HG02885 (cell line): ENCODE measurements around the gene CIDEB.
A peak's percentile ranks its signal among the peaks of the same experiment; 100 is the strongest.

Experiments
- ATAC-seq: cut with Tn5 transposase; IDR thresholded peaks from one replicate; pipeline ENCODE4 v1.9.1; 2021; ENCODE audit warnings: mild to moderate bottlenecking; ENCODE audit not compliant: unreplicated experiment, poor library complexity

CIDEB gene

DNA sequence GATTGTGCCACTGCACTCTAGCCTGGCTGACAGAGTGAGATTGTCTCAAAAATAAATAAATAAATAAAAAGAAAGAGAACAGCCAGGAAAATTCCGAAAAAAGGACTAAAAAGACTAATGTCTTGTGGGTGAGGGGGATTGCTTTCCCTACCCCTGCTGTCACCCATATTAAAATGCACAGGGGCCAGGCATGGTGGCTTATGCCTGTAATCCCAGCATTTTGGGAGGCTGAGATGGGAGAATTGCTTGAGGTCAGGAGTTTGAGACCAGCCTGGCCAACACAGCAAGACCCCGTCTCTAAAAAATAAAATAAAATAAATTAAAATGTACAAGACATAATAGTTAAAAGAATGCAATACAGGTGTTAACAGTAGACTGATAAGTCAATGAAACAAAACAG is 14.3 kb downstream of the CIDEB start:
- no peak for ATAC-seq

DNA sequence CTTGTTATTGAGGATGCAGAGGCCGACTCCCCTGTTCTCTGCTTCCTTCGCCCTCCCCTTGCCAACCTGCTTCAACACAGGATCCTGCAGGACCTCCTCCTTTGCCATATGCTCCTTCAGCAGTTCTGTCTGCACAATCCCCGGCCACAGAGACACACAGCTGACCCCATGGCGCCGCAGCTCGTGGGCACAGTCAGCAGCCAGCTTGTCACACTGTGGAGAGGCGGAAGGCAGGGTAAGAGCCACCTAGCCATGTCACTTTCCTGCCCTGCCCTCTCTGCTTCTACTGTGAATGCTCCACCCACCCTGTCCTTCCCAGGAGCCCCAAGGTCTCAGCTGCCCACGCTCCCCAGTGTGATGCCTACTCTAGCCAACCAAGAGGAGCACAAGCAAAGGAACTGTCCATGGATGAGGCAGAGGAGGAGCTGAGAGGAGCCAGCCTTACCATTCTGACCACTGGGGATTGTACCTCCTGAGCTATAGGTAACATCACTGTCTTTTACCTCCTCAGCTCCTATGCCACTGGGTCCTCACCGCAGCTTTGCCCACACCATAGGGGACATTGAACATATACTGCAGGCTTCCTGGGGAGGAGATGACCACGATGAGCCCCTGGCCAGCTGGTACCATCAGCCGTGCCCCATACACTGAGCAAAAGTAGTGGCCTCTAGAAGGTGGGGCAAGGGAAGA is 15.5 kb downstream of the CIDEB start:
- ATAC-seq: no peak

DNA sequence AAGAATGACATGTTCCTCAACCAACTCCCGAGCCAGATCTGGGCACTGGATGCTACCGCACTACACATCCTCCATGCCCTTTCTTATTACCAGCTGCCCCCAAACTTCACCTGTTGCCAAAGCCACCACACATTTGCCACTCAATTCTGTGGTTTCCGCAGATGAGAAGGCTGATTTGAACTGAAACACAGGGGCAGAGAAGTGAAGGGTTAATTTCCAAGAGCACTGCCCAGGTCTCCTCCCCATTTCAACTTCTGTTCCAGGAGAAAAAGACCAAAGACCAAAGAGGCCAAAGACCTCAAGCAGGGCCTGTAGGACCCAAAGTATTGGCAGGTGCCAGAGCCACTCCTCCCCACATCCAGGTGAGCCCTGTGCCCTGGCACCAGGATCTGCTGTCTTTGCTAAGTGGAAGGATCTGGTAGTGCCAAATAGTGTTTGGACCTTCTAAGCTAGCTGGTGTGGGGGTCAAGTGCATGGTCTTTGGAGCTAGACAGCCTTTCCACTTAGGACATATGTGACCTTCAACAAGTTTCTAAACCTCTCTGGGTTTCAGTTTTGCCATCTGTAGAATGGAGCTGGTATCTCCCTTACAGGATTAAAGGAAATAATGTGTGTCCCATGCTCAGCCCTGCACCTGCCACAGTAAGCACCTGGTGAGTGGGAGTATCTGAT is 16.2 kb downstream of the CIDEB start:
- ATAC-seq: no peak

DNA sequence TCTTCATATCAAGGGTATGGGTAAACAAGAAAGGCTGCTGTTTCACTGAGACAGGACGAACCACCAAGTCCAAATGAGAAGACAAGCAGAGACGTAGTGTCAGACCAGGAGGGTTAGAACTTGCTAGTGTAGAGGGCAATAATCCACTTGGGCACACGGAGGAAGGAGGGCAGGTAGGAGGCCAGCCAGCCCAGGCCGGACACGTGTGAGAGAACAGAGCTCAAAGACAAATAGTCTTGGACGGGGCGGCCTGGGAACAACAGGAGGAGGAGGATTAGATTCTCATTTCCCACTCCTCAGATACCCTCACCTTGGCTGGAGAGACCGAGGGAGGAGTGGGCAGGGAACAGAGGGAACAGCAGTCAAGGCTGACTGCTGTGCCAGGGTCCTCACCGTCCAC is 17.0 kb downstream of the CIDEB start:
- no peak for ATAC-seq

DNA sequence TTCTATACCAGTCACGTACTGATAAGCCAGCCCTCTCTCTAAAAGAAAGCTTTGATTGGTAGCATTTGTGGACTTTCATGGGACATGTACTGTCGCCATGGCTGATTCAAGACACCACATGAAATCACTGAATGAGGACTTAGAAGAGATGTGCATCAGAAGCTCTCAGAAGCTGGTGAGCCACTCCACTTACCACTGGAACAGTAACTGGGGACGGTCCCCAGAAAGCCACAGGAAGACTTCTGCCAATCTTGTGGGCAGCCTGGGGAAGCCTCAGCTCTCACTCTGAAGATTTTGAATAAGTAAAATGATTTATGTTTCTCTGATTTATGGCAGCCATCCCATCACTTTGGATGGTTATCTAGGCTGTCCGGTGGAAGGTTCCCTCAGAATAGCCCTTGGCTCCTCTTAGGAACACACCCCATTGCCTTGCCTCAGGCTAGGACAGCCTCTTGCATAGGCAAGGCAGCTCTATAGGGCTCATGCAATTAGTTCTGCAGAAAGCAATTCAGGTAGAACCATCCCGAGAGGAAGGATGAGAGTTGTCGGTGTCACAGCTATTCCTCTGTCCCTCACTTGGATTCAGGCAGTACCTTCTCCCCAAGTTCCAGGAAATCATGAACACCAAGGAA is 18.0 kb downstream of the CIDEB start:
- peak; percentile 85 for ATAC-seq

DNA sequence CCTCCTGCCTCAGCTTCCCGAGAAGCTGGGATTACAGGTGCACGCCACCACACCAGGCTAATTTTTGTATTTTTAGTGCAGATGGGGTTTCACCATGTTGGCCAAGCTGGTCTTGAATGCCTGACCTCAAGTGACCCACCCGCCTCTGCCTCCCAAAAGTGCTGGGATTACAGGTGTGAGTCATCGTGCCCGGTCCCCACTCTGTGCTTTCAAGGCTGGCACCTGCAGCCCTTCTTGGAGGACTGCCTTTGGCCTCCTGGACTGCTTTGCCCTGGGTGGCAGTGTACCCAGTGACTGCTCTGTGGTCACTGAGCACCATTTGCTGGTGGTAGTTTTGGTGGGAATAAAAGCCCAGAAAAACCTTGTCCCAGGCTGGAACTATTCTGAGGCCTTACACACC is 20.8 kb downstream of the CIDEB start:
- no peak for ATAC-seq

DNA sequence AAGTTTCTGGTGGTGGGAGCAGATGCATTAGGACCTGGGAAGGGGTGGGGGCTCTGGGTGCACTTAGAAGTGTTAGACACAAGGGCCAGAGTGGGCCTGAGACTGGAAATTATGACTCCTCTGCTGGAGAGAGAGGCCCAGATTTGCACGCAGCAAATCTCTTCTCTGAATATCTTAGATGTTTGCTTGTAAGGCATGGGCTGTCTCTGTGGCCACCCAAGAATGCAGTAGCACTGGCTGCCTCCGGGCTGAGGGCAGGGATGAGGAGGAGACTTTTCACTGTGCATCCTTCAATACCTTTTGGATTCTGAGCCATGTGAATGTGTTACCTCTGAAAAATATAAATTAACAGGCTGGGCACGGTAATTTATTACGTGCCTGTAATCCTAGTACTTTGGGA is 22.4 kb downstream of the CIDEB start:
- ATAC-seq: no peak

DNA sequence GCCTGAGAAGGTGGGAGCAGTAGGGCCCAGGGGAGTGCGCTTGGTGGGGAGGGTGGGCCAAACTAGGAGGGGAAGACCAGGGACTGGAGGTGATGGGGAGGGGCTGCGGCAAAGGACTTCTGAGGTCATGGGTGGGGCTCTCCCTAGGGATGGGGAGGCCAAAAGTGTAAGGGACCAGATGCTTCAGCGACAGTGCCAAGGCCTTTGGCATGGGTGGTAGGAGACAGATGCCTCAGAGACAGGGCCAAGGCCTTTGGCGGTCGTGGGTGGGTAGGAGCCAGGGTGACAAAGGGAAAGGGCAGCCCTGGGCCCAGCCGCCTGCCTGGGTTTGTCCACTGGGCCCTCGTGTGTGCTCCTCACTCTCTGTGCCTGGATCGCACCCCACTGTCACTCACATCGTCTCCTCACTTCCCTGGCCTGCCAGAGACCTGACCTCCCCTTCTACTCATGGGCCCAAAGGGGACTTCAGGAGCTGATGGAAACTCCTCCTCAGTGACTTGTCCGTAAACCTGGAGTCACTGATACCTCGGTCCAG is 23.2 kb downstream of the CIDEB start:
- no peak for ATAC-seq

DNA sequence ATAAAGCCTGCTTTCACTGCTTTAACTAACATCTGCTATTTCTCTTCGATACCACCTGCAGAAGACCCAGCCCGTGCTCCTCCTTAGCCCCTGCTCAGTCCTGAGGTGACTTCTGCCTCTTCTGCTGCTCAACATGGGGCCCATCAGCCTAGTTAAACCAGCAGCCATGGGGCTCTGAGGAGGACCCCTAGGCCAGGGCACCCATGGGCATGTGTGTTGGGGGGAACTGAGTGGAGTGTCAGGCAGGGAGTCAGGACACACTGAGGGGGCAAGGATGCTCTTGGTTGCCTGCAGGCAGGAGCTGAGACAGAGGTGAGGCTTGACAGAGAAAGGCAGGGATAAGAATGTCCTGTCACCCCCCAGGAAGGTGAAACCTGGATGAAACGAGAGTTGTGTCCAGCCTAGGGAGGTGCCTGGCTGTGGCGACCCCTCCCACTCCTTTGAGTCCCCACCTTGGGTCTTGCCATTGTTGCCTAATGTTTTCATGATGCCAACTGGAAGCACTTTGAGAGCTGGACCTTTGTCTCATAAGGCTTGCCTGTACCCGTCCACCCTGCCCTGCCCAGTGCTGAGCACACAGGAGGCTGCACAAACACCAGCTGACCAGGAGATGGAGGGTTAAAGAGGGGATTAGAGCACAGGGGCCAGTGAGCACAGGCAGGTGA is 23.8 kb downstream of the CIDEB start:
- ATAC-seq: no peak

DNA sequence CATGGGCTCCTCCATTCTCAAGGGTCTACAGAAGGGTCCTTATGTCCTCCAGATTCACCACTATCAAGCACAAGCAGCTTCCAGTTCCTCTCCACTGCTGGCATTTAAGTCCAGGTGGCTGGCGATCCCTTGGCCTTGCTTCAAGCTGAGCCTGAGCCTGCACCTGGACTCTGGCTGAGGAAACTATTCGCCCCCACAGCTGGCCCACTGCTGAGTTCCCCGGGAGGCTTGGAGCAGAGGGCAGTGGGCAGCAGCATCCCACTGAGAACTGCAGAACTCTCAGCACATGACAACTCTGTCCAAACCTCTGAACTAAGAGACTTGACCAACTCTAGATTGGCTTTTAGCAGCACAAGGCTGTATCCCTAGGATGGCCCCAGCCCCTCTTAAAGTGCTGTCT is 25.0 kb downstream of the CIDEB start:
- ATAC-seq: no peak

DNA sequence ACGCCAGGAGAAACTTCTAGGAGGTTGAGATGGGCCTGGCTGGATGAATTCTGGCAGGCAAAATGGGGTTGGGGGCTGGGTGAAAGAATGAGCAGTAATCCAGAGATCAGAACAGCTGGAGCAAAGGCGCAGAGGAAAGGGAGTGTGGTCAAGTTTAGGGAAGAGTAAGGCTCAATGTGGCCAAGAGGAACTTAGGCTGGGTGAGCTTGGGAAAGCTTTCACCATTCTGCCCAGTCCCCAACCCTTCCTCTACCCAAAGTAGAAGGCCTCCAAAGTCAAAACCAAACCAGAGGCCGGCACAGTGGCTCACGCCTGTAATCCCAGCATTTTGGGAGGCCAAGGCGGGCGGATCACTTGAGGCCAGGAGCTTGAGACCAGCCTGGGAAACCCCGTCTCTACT is 26.1 kb downstream of the CIDEB start:
- ATAC-seq: no peak

DNA sequence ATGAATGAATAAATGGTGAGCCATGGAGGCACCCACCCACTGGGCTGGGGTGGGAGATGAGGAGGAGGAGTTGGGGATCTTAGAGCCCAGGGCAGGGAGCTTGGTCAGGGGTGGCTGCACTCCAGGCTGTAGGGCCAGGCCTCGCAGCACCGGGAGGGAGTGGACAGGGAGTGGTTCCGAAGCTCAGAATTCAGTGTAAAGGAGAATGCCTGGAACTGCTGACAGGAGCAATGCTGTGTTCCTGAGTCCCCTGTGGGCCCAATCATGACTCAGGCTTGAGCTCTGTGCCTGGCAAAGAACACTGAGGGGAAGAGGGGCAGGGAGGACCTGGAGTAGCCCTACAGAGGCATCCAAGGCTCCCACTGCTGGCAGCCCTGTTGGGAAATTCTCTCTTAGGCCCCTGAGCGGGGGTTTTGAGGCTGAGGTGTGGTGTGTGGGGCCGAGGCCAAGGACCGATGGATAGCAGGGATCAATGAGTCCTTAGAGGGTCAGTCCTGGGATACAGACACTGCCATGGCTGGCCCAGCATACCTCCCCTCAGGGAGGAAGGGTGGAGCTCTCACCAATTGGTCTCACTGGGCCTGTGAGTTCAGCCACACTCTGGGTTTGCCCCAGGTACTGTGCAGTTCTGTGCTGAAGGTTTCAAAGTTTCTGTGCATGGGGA is 26.8 kb downstream of the CIDEB start:
- no peak for ATAC-seq

DNA sequence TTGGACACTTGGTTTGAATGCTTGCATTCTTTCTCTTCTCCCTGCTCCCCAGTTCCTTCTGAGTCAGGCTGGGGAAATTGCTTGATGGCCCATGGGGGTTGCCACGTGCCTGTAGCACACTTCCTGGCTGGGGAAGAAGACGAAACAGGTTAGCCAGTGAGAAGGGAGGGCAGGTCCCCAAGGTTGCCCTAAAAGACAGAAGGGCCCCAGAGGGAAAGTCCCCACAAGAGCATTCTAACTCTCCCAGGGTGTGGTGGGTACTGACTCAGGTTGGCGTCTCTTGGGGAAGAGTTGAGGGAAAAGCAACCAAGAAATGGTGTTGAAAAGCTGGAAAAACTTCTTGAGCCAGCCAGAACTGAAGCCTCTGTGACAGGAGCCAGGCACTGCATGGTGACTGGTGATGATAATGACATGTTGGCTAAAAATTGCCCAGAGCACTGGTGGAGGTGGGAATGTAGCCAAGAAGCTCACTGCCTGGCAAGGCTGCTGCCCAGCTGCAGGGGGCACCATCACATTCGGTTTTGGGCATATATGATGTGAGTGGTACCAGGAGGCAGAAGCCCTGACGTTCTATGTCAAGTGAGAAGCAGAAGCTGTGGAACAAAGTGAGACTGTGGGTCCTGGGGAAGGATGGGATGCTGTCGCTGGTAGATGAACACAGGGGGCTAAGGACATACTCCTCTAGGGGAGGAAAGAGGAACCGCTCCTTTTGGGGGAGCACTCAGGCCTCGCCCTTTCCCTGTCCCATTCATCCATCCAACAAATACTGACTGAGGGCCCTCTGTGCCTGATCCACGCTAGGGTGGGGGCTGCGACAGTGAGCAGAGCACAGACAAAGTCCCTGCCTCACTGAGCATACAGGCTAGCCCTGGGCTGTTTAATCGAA is 28.2 kb downstream of the CIDEB start:
- ATAC-seq: peak; percentile 70

DNA sequence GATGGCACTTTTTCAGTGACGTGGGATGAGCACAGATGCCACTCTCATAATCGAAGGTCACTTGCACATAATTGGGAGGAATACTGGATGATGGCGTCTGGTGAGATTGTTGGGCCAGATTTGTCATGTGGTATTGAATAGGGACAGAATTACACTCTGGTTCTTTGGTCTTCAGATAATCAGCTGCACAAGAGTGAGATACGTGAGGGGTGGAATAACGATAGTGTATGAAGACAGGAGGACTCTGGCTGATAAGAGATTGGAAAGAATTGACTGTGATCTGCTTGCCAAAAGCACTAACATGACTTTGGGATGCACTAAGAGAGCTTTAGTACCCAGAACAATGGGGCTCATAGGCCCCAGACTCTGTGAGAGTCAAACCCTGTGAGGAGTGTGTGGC is 29.4 kb downstream of the CIDEB start:
- ATAC-seq: no peak

DNA sequence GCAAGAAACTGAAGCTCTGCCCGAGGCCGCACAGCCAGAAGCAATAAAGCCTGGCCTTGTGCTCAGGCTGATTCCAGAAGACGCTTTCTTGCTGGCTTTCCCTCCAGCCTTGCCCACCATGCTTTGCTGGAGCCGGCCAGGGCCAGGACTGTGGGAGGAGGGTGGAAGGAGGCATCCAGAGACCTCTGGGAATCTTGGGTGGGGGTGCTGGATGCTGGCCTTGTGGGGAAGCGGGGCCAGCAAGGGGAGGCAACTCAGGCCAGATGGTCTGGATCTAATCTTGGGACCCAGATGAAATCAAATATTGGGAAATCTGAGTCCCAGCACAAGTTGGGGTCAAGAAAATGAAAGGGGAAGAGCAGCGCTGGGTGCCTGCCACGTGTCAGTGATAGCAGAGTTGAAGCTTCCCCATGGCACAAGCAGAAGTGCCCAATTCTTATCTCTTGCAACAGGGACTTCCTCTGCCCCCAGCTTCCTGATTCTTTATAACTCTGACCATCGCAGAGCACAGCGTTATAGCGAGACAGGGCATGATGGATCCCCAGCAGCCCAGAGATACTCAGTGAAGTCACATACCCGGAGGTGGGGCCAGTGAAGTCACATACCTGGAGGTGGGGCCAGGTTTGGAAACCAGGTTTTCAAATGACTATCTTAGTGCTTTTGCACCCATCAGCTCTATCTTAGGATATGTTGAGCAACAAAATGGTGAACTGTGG is 30.0 kb downstream of the CIDEB start:
- no peak for ATAC-seq

DNA sequence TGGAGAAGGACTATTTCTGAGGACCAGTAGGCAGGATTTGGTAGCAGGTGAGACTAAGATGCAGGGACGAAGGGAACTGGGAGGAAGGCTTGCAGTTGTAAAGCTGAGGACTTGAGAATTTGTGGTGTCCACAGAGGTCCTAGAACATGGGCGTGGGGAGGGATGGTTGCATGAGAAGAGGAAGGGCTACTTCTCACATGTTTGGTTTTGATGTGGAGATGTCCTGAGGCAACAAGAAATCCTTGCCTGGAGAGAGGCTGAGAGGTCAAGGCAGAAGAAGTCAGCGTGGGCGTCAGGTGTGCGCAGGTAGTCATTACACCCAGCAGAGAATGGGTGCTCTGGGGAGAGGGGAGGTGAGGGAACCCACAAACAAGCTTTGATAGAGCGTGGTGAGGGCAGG is 30.7 kb downstream of the CIDEB start:
- ATAC-seq: no peak

DNA sequence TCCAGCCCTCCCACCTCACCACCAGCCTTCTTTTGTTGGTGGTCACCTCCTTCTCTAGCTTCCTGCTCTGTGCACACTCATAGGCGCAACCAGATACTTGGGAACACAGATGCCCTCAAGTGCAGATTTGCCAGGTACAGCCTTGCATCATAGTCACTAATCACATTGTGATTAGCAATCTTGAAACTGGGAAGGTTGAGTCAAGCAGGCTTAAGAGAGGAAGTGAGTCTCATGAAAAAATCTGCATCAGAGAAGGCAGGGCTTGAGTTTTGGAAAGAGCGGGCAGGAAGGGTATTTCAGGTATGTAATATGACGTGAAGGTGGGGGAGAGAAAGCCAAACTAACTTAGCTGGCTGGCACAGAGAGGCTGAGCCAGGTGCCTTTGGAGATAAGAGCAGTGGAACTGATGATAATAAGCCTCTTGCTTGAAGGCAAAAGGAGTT is 33.7 kb downstream of the CIDEB start:
- ATAC-seq: peak; percentile 52

DNA sequence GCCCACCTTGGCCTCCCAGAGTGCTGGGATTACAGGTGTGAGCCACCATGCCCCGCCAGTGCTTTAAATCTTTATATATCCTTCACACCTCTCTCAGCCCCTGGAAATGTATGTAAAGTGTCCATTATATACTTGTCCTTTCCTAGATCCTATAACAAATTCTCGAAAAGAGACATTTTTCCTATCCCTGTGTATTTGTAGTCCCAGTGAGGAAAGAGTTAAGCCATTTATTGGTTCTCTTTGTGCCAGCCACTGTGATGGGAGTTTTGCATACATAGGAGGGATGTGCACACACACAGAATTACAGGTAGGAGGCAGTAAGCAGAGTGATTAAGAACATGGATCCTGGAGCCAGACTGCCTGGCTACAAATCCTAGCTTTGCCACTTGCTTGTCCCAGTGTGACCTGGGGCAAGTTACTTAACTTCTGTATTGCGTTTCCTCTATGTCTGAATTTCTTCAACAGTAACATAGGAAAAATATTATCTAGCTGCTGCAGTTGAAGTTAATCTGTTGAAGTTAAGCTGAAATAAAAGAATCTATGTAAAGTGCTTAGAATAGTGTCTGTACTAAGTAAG is 34.3 kb downstream of the CIDEB start:
- ATAC-seq: no peak

DNA sequence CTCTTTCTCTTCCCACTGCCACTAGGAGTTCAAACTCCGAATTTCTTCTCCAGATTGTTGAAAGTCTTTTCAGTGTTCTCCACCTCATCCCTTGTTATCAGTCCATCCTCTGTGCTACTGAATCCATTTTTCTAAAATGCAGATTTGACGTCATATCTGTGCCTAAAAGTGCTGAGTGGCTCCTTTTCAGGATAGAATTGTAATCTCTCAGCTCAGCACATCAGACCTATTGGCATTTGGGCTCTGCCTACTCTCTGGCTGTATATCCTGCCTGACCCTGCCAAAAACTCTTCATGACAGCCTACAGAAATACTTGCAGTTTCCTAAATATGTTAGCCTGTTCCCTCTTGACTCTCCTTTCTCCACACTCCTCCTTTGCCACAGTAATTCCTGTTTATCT is 35.3 kb downstream of the CIDEB start:
- no peak for ATAC-seq
